Thyroid gland (tissue), 4 donors: ENCODE results near the gene WDR81. TPM values are rescaled to one million over a fixed set of nuclear protein-coding genes. Genes with fewer than 3 reads are reported as not detected.

ENCODE experiments used
- DNase-seq, 2 donors: peaks; one replicate each; pipeline ENCODE4 v3.0.0-alpha.2; 2019
- H3K27ac ChIP-seq, 3 donors: fragments of 200-600 bp; sonication (generic); 1 replicate in 2 of 3; 2 replicates in 1 of 3; pipeline ENCODE4 v1.5.1; 2016 to 2019; ENCODE audit warnings: mild to moderate bottlenecking in 1 of 3, moderate library complexity in 1 of 3
- H3K27me3 ChIP-seq: fragments of 200-600 bp; sonication (generic); one replicate; pipeline ENCODE4 v1.5.1; 2019
- H3K36me3 ChIP-seq, 2 donors: fragments of 200-600 bp; sonication (generic); one replicate each; pipeline ENCODE4 v1.5.1; 2016 to 2019
- H3K4me1 ChIP-seq, 2 donors: fragments of 200-600 bp; sonication (generic); one replicate each; pipeline ENCODE4 v1.5.1; 2017 to 2019
- H3K4me3 ChIP-seq, 3 donors: fragments of 200-600 bp; sonication (generic); replicated peaks in 1 of 3; 1 replicate in 2 of 3; 2 replicates in 1 of 3; pipeline ENCODE4 v1.5.1; 2016; ENCODE audit warnings: mild to moderate bottlenecking in 1 of 3
- H3K9me3 ChIP-seq: fragments of 200-600 bp; sonication (generic); one replicate; pipeline ENCODE4 v1.5.1; 2017
- CTCF ChIP-seq, 6 experiments: fragments of 200-600 bp in 3 of 6; fragments of 450-650 bp in 3 of 6; sonication (generic) in 3 of 6; IDR thresholded peaks; one replicate each; pipeline ENCODE4 v1.5.1; 2016 to 2019; ENCODE audit warnings: antibody characterized with exemption in 6 of 6, mild to moderate bottlenecking in 2 of 6, inconsistent platforms in 1 of 6, moderate library complexity in 1 of 6
- POLR2A ChIP-seq, 2 donors: fragments of 450-650 bp; IDR thresholded peaks; one replicate each; pipeline ENCODE4 v1.6.1; 2017; ENCODE audit warnings: antibody characterized with exemption in 2 of 2, mild to moderate bottlenecking in 2 of 2, moderate library complexity in 1 of 2
- WGBS, 2 donors: methylation state at CpG; one replicate each; pipeline ENCODE4 v1.1.5; 2017; 5-methylcytosine and 5-hydroxymethylcytosine counted together
- intact Hi-C: fragments of 100-400 bp; cut with DNase I; formaldehyde crosslinking; loops from one replicate; pipeline ENCODE4 v1.15.1; 2023
- total RNA-seq, 4 donors: library from RNA; depleted of rRNA; stranded (reverse); fragments of >200 nt; gene quantifications; one replicate each; pipeline ENCODE4 v1.2.3, GENCODE V29; 2016

WDR81 gene
- total RNA-seq, 4 donors from 2014 or later = 25.6 to 31.0 (median 30.3) TPM

GRCh38 chr17:1753767-1754429 lies 29.4 kb downstream of the WDR81 start:
- no peaks in the 10 kb centered on the region for H3K36me3 ChIP-seq
- no peaks in the 10 kb centered on the region for H3K27me3 ChIP-seq
- no peak overlapping the region for H3K27ac ChIP-seq
- WGBS, 2 donors = 83 to 85% methylated on average over 17 of the region's 23 CpGs
- no peak for DNase-seq
- no peaks in the 10 kb centered on the region for H3K9me3 ChIP-seq
- no peak overlapping the region for H3K4me3 ChIP-seq
- peaks cover 0 to 3% of the 10 kb centered on the region in 2 donors for H3K4me1 ChIP-seq
- TF ChIP-seq CTCF (IDR thresholded peaks at IDR 0.05) (no peak), POLR2A (IDR thresholded peaks at IDR 0.05) (no peak)
- intact Hi-C loops = no loop called here

DNA sequence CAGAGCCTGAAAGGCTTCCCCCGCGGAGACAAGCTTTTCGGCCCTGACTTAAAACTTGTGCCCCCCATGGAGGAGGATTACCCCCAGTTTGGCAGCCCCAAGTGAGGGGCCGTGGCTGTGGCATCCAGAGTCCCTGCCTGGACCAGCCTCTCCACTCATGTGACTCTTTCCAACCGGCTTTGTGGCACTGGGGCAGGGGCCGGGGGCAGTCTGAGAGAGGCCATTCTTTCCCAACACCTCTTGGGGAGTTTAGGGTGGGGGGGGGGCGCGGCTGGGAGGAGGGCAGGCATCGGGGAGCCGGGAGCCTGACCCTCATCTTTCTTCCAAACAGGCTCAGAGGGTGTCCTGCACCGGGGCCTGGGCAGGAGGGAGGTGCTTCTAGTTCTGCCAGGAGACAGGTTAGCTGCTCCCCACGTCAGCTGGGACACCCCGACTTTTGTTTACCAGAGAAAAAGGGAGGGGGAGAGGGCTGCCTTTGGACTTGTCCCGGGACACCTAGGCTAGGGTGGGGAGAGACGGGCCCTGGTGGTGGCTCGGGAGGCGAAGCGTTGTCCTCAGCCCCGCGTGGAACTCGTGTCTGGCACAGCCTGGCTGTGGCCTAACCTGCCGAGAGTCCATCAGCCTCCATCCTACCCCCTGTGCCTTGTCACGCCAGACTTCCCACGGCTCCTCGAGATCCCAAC lies 30.1 kb downstream of the WDR81 start:
- H3K4me1 ChIP-seq = peaks cover 0 to 3% of the 10 kb centered on the region in 2 donors
- no peak overlapping the region for H3K27ac ChIP-seq
- H3K36me3 ChIP-seq = no peaks in the 10 kb centered on the region
- TF ChIP-seq POLR2A (IDR thresholded peaks at IDR 0.05) (no peak), CTCF (IDR thresholded peaks at IDR 0.05) (no peak)
- H3K27me3 ChIP-seq = no peaks in the 10 kb centered on the region
- intact Hi-C loops = no loop called here
- no peak for DNase-seq
- no peaks in the 10 kb centered on the region for H3K9me3 ChIP-seq
- no peak overlapping the region for H3K4me3 ChIP-seq
- 61 to 67% methylated on average over 16 to 21 of the region's 25 CpGs for WGBS, 2 donors

DNA sequence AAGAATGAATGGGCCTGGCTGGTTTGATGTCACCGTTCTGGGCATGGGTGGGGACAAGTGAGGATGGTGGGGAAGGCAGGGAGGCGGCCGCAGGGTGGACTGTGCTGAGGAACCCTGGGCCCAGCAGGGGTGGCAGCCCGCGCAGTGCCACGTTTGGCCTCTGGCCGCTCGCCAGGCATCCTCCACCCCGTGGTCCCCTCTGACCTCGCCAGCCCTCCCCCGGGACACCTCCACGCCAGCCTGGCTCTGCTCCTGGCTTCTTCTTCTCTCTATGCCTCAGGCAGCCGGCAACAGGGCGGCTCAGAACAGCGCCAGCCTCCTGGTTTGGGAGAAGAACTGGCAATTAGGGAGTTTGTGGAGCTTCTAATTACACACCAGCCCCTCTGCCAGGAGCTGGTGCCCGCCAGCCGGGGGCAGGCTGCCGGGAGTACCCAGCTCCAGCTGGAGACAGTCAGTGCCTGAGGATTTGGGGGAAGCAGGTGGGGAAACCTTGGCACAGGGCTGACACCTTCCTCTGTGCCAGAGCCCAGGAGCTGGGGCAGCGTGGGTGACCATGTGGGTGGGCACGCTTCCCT lies 30.8 kb downstream of the WDR81 start:
- 63 to 68% methylated on average over 14 to 18 of the region's 20 CpGs for WGBS, 2 donors
- intact Hi-C loops = no loop called here
- H3K9me3 ChIP-seq = no peaks in the 10 kb centered on the region
- H3K36me3 ChIP-seq = no peaks in the 10 kb centered on the region
- peaks cover 0 to 3% of the 10 kb centered on the region in 2 donors for H3K4me1 ChIP-seq
- H3K4me3 ChIP-seq = no peak overlapping the region
- no peak overlapping the region for H3K27ac ChIP-seq
- TF ChIP-seq POLR2A (IDR thresholded peaks at IDR 0.05) (no peak), CTCF (IDR thresholded peaks at IDR 0.05) (no peak)
- DNase-seq = no peak
- H3K27me3 ChIP-seq = no peaks in the 10 kb centered on the region

DNA sequence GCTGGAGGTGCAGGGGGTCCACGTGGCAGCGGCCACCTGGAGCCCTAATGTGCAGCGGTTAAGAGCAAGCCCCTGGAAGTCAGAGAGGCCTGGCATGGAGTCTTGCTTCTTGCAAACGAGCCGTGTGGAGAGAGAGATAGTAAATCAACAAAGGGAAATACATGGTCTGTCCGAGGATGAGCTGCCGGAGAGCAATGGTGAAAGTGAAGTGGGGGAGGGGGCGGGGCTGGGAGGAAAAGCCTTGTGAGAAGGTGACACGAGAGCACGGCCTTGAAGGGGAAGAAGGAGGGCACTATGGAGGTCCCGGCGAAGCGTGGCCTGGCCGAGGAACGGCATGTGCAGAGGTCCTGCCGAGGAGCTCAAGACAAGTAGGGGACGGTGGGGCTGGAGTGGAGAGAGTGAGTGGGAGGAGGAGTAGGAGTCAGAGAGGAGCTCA lies 31.3 kb downstream of the WDR81 start:
- no peak for DNase-seq
- no peaks in the 10 kb centered on the region for H3K27me3 ChIP-seq
- H3K4me1 ChIP-seq = peaks cover 0 to 3% of the 10 kb centered on the region in 2 donors
- WGBS, 2 donors = 55 to 61% methylated on average over 17 of the region's 17 CpGs
- H3K4me3 ChIP-seq = no peak overlapping the region
- no peaks in the 10 kb centered on the region for H3K36me3 ChIP-seq
- TF ChIP-seq POLR2A (IDR thresholded peaks at IDR 0.05) = no peak
- TF ChIP-seq CTCF (IDR thresholded peaks at IDR 0.05) = no peak
- H3K27ac ChIP-seq = no peak overlapping the region
- no peaks in the 10 kb centered on the region for H3K9me3 ChIP-seq
- intact Hi-C loops = no loop called here

GRCh38 chr17:1758807-1759206 lies 34.3 kb downstream of the WDR81 start:
- Histone ChIP-seq H3K27me3 (no peaks in the 10 kb centered on the region), H3K36me3 (no peaks in the 10 kb centered on the region), H3K4me3 (no peak overlapping the region), H3K27ac (no peak overlapping the region), H3K4me1 (peaks cover 0 to 9% of the 10 kb centered on the region in 2 donors), H3K9me3 (no peaks in the 10 kb centered on the region)
- intact Hi-C loops = no loop called here
- DNase-seq = no peak
- 77 to 80% methylated on average over 15 of the region's 15 CpGs for WGBS, 2 donors
- TF ChIP-seq CTCF (IDR thresholded peaks at IDR 0.05) (no peak), POLR2A (IDR thresholded peaks at IDR 0.05) (no peak)
